Cerebellar cortex (tissue), 1 donor: ENCODE measurements around the gene NACC2.

Source experiments
- DNase-seq: peaks from one replicate; pipeline ENCODE4 v3.0.0-alpha.2; 2015; ENCODE audit warnings: low spot score

Gene NACC2

GRCh38 chr9:136022731-136023409, 72.2 kb downstream of the NACC2 start:
- no peak for DNase-seq

GRCh38 chr9:136021872-136022681, 73.0 kb downstream of the NACC2 start:
- DNase-seq: peak; percentile 39

- DNase-seq: no peak
Measured at GRCh38 chr9:136021171-136021871, 73.8 kb downstream of the NACC2 start.

GRCh38 chr9:136020671-136021070, 74.4 kb downstream of the NACC2 start:
- DNase-seq: no peak

GRCh38 chr9:136020206-136020605, 74.9 kb downstream of the NACC2 start:
- no peak for DNase-seq

- no peak for DNase-seq
Measured at GRCh38 chr9:136019681-136020060, 75.4 kb downstream of the NACC2 start.

- no peak for DNase-seq
Measured at GRCh38 chr9:136019041-136019680, 75.9 kb downstream of the NACC2 start.

- no peak for DNase-seq
Measured at GRCh38 chr9:136018257-136019031, 76.6 kb downstream of the NACC2 start.

- no peak for DNase-seq
Measured at GRCh38 chr9:136017289-136018190, 77.5 kb downstream of the NACC2 start.

GRCh38 chr9:136016572-136017288, 78.4 kb downstream of the NACC2 start:
- DNase-seq: no peak

- no peak for DNase-seq
Measured at GRCh38 chr9:136015656-136016571, 79.2 kb downstream of the NACC2 start.

- no peak for DNase-seq
Measured at GRCh38 chr9:136014924-136015633, 80.0 kb downstream of the NACC2 start.

- DNase-seq: no peak
Measured at GRCh38 chr9:136014147-136014923, 80.8 kb downstream of the NACC2 start.

- no peak for DNase-seq
Measured at GRCh38 chr9:136013524-136014034, 81.5 kb downstream of the NACC2 start.

GRCh38 chr9:136013116-136013515, 82.0 kb downstream of the NACC2 start:
- no peak for DNase-seq

- no peak for DNase-seq
Measured at GRCh38 chr9:136012651-136013050, 82.4 kb downstream of the NACC2 start.
